Measurements from ENCODE around the gene ASPN.

The ASPN gene

DNA sequence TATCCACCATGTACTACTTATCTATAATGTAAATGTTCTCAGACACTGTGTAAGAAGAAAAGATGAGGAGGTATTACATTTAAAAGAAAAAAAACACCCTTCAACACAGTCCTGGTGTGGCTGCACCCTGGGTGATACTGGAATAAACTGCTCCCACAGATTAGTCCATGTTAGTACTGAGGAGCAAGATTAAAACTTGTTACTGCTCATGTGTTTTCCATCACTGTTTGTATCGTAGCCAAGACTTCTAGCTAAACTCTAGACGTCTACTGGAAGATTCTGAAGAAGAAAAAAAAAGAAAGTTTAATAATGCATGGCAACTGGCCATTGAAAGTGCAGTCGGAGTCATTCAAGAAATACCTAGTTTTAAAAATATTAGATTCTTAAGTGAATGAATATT, at the start of gene ASPN:
Gene ASPN, minus strand, starts transcription at position 178 of the 400 bp plus-strand sequence.
- no peak for DNase-seq

GRCh38 chr9:92530893-92531292, 48.6 kb upstream of the ASPN start:
- DNase-seq = no peak

DNA sequence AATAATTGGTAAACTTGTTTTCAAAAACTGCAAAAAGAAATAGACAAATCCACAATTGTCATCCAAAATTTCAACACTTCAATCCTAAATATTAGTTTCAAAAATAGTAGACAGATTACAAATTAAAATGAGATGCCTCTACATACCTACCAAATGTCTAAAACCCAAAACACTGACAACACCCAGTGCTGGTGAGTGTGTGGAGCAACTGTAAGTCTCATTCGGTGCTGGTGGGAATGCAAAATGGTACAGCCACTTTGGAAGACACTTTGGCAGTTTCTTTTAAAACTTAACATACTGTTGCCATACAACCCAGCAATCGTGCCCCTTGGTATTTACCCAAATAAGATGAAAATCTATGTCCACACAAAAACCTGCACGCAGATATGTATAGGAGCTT, 46.8 kb upstream of the ASPN start:
- no peak for DNase-seq

DNA sequence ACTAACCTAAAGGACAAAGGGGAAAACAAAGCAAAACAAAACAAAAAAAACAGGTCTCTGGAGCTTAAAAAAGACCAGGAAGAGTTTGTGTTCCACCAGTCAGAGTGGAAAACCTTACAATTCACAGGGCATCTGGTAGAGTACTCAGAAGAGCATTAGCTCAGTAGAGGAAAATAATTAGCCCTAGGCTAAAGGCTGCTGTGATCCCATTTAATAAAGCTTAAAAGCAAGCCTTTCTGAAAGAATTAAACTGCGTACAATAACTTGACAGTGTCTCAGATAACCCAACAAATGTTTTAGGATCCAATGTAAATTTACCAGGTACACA, 46.2 kb upstream of the ASPN start:
- no peak for DNase-seq

DNA sequence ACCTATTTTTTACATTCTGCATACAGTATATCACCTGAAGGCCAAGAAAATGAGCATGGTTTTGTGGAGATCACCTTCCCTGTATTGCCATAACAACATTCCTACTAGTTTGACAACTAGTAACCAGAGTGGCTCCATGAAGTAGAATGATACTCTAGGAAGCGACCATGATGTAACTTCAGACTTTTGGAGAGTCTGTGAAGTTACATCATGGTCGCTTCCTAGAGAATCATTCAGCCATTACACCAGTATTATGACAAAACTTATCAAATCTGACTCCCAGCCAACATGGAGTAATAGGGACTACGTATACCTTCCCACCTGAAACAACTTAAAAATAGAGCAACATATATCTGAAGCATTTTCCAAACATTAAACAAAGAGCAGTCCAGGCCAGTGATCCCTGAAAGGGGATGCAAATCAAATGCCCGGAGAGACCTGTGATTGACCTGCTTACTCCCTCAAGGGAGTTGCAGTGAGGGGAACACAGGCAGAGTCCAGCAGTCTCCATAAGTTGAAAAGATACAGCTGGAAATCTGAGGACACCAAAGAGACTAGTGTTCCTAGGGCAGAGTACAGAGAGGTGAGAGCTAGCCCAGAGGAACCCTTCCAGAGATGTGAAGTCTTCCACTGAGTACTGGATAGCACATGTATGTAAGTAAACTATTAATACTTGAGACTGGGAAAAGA, 45.7 kb upstream of the ASPN start:
- DNase-seq = no peak

DNA sequence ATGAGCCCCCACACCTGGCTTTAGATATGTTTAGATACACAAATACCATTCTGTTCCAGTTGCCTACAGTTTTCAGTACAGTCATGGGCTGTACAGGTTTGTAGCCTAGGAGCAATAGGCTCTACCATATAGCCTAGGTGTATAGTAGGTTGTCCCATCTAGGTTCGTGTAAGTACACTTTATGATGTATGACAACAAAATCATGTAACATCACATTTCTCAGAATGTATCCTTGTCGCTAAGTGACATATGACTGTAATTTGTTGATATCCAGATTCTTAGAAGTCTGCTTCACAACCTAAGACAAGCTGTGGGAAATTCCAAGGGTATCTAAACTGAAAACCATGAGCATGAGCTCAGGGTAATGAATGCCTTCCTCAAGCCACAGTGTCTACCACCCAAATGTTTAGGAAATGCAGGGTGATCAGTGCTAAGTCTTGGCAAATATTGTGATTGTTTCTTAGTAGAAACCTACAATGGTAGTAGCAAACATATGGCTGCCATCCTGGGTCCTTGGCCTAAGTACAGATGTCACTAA, 45.1 kb upstream of the ASPN start:
- DNase-seq = no peak

DNA sequence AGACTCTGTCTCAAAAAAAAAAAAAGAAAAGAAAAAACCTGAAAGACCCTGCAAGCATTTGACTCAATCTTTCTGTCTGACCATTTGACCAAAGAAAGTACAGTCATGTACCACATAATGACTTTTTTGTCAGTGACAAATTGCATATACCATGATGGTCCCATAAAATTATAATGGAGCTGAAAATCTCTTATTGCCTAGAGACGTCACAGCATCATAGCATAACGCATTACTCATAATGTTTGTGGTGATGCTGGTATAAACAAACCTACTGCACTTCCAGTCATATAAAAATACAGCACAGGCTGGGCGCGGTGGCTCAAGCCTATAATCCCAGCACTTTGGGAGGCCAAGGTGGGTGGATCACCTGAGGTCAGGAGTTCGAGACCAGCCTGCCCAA, 43.0 kb upstream of the ASPN start:
- no peak for DNase-seq

GRCh38 chr9:92524881-92525280, 42.6 kb upstream of the ASPN start:
- DNase-seq = no peak

GRCh38 chr9:92522983-92523970, 41.0 kb upstream of the ASPN start:
- no peak for DNase-seq

DNA sequence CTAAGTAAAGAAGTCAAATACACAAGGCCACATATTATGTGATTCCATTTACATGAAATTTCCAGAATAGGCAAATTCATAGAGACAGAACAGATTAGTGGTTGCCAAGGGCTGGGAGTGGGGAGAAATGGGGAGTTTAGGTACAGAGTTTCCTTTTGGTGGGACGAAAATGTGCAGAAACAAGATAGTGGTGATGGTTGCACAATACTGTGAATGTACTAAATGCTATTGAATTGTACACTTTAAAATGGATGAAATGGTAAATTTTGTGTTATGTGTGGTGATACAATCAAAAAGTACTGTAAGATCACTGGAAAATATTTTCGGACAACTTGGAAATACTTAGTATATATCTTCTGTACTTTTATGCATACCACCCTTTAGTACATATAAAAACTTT, 38.5 kb upstream of the ASPN start:
- no peak for DNase-seq

GRCh38 chr9:92518199-92518598, 35.9 kb upstream of the ASPN start:
- no peak for DNase-seq

- peak in 1 of 2 experiments; percentile 8 for DNase-seq
Observed at GRCh38 chr9:92517046-92517445, 34.7 kb upstream of the ASPN start.

DNA sequence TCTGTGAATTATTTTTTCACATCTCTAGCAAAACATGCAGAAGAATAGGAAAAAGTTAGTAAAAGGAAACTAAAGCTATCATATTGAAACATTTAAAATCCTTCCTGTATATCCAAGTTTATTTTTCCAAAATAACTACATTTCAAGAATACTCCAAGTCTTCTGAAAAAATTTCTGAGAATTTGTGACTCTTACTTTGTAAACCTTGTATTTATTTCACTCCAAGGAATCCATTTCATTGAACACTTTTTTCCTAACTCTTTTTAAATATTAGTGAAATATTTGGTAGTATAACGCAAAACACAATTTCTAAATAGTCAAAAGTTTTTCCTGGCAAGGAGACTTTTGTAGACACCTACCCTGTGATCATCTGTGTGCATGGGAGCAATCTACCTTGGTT, 34.2 kb upstream of the ASPN start:
- DNase-seq = no peak

DNA sequence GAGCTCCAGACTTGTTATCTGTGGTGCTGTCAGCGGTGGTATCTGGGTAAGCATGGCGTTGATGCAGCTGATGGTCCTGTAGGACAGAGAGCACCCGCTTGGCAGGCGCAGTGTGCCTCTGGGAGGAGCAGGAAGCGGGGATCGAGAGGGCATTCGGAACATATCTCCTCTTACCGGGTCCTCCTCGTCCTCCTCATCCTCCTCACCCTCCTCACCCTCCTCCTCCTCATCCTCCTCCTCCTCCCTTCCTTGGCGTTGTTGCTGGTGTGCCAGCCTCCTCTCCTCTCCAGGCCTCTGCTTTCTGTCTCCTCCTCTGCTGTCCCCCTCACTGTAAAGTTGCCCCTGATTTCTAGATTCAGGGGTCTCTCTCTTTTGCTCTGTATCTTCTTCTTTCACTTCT, 32.3 kb upstream of the ASPN start:
- DNase-seq = no peak

- no peak for DNase-seq
Observed at GRCh38 chr9:92513349-92513748, 31.0 kb upstream of the ASPN start.

- DNase-seq = no peak
Observed at GRCh38 chr9:92512622-92513021, 30.3 kb upstream of the ASPN start.

GRCh38 chr9:92510747-92511146, 28.4 kb upstream of the ASPN start:
- no peak for DNase-seq

GRCh38 chr9:92509050-92509449, 26.7 kb upstream of the ASPN start:
- DNase-seq = no peak

- DNase-seq = no peak
Observed at GRCh38 chr9:92508018-92508820, 25.9 kb upstream of the ASPN start.

DNA sequence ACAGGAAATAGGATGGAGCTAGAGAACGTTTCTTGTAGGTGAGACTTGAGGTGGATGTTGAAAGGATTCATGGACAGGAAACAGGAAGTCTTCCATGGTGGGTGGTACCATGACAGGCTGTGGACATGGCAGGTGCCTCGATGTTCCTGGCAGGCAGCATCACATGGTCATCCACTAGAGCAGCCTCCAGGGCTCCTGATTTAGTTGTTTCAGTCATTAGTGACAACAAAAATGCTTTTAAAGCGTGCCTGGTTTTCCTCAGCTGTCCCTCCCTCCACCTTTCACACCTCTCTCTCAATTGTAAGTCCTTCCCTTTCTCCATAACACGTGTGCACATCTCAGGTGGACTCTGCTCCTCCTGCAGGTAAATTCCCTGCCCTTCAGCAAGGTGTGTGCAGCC, 25.2 kb upstream of the ASPN start:
- no peak for DNase-seq

GRCh38 chr9:92507005-92507404, 24.7 kb upstream of the ASPN start:
- DNase-seq = no peak

DNA sequence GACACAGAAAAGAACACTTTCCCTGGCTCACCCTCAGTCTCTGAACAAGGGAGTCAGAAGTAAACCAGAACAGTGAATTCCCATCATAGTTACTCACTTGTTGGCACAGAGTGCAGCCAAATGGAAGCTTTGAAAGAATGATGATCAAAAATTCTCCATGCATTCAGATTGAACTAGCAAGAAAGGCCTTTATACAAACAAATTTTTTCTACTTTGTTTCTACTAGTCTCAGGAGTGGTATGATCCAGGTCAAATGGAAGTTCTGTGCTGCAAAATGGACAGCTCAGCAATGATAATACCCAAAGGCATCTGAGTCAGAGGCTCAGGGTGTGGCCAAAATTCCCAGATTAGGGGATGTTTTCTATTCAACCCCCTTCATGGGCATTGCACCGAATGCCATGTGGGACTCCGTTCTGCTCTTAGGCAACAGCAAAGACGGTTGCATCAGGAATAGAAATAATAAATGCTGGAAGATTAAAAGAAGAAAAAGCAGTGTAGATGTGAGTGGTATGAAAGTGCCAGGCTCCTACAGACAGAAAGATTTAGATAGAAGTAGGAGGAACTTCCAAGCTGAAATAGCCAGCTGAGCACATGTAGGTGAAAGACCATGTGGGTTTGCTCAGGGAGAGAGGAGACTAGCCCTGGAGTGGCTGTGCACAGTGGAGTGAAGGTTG, 24.0 kb upstream of the ASPN start:
- no peak for DNase-seq

DNA sequence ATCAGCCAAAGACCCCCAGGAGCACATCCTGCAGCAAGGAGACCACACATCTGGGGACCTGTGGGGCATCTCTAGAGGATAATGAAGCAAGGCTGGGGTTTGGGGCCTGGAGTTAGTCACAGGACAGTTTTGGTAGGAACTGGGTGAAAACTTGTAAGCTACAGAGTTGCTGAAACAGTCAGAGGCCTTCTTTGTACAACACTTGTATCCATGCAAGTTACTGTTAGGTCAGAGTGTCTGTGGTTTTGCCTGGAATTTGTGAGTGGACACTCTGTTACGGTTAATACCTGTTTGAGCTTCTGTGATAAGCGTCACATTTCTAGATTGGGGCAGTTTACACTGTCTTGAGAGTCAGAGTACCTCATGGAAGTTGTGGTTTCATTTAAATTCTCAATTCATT, 22.6 kb upstream of the ASPN start:
- no peak for DNase-seq
